SW480 (cell line): Measurements from ENCODE around the gene AAGAB.
"Not testable (repeated sequence)": the region's sequence is repeated elsewhere in the genome, so short reads cannot be mapped to it uniquely, and the experiment has no call there.

ENCODE experiments used
- DNase-seq: peaks from one replicate; pipeline ENCODE4 v3.0.0-alpha.2; 2016; ENCODE audit warnings: low spot score

Gene AAGAB

GRCh38 chr15:67254238-67255175, at the start of gene AAGAB, which contains the start of gene IQCH:
Gene AAGAB (minus strand): TSS chr15:67254661. CDS start chr15:67254631, 30 bp downstream.
Gene IQCH (plus strand): TSS chr15:67254786. CDS start chr15:67254897, 111 bp downstream.
- peak; percentile 94 for DNase-seq

DNA sequence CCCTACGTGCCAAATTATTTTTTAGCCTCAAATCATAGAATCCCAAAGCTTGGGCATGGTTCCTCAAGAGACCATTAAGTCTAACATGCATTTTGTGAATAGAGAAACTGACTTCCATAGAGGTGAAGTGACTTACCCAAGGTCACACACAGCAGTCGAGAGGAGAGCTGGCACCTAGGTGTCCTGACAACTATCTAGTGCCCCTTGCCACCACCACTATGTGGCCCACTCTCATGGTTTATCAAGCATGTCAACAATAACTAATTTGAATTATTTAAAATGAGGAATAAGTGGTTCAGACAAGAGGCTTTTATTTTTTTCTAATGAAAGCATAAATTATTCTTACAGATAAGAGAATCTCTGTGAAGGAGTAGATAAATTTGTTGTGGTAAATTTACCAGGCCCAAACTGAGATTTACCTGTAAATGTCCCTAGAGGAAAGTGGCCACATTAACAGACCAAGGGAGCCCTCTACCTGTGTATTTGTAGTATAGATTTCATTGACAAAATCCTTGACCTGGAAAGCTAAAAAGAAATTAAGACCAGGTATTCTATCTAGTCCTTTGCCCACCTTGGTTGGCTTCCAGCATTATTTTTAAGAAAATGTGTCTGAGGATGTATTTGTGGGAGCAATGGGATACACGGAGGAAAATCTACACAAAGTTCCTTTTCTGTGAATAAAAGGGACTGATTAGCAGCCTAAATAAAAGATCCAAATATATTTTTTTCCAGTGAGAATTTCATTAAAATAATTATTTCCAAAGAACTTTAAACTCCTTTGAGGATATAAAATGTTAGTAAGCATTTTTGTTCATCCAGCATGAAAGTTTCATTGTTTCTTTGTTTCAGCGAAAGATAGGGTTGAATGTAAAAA, 49.3 kb upstream of the AAGAB start:
- DNase-seq: peak; percentile 76

GRCh38 chr15:67300266-67301025, 46.0 kb upstream of the AAGAB start:
- no peak for DNase-seq

DNA sequence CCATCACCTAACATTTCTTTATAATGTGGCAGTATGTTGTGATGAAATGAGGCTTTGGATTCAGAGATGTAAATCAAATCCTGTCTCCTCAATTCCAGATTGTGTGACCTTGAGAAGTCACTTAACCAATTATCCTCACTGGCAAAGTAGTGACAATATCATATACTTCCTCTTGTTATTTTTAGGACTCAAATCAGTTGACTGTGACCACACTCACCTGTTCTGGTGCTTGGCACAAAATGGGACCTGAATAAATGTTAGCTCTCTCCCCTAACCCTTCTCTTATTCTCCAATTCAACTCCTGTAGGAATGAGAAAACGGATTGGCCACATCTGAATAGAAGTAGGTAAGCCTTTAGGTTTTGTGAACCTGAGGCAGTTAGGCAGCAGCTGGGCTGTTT, 42.2 kb upstream of the AAGAB start:
- DNase-seq: no peak

- no peak for DNase-seq
Observed at GRCh38 chr15:67296188-67296587, 41.7 kb upstream of the AAGAB start.

GRCh38 chr15:67290319-67290718, 35.9 kb upstream of the AAGAB start:
- no peak for DNase-seq

DNA sequence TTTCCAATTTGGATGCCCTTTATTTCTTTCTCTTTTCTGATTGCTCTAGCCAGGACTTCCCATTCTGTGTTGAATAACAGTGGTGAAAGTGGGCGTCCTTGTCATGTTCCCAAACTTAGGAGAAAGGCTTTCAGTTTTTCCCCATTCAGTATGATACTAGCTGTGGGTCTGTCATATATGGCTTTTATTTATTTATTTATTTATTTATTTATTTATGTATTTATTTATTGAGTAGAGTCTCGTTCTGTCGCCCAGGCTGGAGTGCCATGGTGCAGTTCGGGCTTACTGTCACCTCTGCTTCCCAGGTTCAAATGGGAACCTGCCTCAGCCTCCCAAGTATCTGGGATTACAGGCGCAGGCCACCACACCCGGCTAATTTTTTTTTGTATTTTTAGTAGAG, 31.9 kb upstream of the AAGAB start:
- not testable (repeated sequence) for DNase-seq

DNA sequence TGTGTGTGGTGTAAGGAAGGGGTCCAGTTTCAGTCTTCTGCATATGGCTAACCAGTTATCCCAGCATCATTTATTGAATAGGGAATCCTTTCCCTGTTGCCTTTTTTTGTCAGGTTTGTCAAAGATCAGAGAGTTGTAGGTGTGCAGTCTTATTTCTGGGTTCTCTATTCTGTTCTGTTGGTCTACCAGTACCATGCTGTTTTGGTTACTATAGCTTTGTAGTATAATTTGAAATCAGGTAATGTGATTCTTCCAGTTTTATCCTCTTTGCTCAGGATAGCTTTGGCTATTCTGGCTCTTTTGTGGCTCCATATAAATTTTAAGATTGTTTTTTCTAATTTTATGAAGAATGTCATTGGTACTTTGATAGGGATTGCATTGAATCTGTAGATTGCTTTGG, 31.2 kb upstream of the AAGAB start:
- not testable (repeated sequence) for DNase-seq

DNA sequence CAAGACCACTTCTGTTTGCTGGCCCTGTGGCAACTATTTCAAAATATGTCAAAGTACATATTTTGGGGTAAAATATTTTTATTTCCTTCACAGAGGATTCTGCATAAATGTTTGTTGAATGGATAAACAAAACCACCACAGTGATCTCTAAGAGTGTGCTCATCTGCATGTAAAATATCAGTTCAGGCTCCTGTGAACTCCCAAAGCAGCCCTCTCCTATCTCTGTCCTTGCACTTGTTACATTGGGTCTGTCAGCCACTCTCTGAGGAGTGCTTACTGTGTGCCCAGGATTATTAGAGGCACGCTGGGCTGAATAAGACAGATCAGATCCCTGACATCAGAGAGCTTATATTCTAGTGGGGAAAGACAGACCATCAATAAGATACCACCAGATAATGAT, 27.3 kb upstream of the AAGAB start:
- DNase-seq: no peak

DNA sequence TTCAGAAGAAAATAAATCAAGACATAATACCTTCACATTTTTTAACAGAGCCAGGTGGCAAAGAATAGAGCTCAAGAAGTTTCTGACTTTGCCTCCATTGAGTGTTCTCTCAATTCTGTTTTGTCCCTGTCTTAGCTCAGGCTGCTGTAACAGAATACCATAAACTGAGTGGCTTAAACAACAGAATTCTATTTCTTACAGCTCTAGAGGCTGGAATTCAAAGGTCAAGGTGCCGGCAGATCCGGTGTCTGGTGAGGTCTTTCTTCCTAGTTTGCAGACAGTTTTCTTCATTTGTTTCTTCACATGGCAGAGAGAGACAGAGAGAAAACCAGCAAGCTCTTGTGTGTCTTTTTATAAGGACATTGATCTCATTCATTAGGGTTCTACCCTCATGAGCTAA, 25.8 kb upstream of the AAGAB start:
- no peak for DNase-seq

DNA sequence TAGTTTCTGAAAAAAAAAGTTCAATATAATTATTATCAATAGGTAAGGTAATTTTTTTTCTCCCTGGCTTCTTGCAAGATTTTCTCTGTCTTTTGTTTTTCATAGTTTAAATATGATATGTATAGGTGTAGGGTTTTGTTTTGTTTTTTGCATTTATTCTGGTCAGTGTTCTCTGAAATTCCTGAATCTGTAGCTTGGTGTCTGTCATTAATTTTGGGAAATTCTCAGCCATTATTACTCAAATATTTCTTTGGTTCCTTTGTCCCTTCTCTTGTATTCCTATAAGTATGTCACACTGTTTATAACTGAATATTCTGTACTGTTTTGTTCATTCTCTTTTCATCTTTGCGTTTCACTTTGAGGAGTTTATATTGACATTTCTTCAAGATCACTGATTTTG, 22.2 kb upstream of the AAGAB start:
- DNase-seq: no peak

DNA sequence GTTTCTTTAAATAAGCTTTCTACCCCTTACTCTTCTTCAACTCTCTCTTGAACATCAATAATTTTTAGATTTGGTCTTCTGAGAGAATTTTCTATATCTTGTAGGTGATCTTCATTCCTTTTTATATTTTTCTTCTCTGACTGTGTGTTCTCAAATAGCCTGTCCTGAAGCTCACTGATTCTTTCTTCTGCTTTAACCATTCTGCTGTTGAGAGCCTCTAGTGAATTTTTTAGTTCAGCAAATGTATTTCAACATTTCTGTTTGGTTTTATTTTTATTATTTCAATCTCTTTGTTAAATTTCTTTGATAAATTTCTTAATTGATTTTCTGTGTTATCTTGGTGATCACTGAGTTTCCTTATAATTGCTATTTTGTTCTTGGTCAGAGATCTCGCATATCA, 19.8 kb upstream of the AAGAB start:
- no peak for DNase-seq

DNA sequence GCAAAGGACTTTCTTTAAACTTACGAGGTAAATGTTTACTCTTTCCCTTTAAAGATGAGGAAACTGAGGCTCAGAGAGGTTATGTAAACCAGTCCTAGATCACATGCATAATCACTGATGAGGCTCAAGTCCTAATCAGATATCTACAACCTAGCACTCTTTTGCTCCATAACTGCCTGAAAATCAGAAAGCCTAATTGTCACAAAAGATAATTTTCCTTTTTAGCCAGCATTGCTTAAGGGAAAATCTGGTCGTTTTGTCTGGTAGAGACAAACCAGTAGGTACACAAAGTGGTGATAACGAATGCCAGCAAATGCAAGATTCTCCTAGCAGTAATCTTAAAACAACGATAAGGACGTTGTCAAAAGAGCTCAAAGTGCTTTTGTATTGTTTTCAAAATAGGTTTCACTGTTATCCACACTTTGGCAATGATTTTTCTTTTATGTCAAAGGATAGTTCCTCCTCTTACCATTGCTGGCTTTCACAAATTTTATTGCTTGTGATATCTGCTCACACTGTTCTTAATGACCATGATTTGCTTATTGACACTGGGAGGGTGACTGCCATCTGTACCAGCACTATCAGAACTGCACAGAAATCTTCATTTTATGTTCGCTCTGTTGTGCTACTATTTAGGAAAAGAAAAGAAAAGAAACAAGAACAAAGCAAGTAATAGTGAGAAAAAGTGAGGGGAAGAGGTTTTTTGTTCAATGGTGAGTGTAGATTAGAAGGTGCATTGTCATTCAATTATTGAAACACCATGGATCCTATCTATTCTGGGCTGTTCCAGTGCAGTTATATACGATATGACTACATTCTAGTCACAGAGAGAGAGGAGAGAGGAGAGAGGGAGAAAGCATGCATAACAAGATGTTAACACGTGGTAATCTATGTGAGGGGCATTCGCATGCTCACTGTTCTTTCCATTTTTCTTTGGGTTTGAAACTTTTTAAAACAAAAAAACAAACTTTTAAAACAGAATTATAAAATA, 13.8 kb upstream of the AAGAB start:
- no peak for DNase-seq

- DNase-seq: no peak
Observed at GRCh38 chr15:67267440-67267839, 13.0 kb upstream of the AAGAB start.

GRCh38 chr15:67266870-67267269, 12.4 kb upstream of the AAGAB start:
- DNase-seq: no peak

DNA sequence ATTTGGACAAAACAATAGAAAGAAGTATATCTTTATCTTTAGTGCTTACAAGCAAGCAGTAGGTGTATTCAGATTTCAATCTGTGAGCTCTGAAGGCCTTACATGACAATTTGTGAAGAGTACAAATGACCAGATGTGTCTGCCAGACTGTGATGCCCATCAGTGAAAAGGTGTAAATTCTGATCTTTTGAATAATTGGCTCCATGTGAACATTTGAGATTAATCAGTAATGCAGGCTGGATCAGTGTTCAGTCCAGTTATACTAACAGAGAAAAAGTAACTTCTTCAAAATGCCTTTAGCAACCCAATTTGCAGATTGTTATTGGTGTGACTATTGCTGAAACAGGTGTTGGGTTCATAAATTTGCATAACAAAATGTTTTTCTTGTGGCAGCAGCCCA, 5.3 kb upstream of the AAGAB start:
- DNase-seq: no peak

- no peak for DNase-seq
Observed at GRCh38 chr15:67259379-67259778, 4.9 kb upstream of the AAGAB start.

GRCh38 chr15:67258412-67258811, 4.0 kb upstream of the AAGAB start:
- not testable (repeated sequence) for DNase-seq

GRCh38 chr15:67256051-67256450, 1.6 kb upstream of the AAGAB start:
- no peak for DNase-seq

GRCh38 chr15:67253549-67254237, 768 bp downstream of the AAGAB start:
- peak; percentile 17 for DNase-seq
